Astrocyte of the hippocampus (primary cell): ENCODE measurements around the gene NPIPB8.
"Not testable (repeated sequence)": the region's sequence is repeated elsewhere in the genome, so short reads cannot be mapped to it uniquely, and the experiment has no call there.

Experiments
- DNase-seq: peaks from one replicate; pipeline ENCODE4 v3.0.0; 2011; ENCODE audit warnings: low read depth, low spot score

The NPIPB8 gene

GRCh38 chr16:28606291-28607115 lies 31.4 kb upstream of the NPIPB8 start:
- no peak for DNase-seq

GRCh38 chr16:28607116-28607623 lies 30.7 kb upstream of the NPIPB8 start:
- no peak for DNase-seq

- not testable (repeated sequence) for DNase-seq
Measured at GRCh38 chr16:28607681-28608495, 30.0 kb upstream of the NPIPB8 start.

- not testable (repeated sequence) for DNase-seq
Measured at GRCh38 chr16:28608496-28608808, 29.4 kb upstream of the NPIPB8 start.

GRCh38 chr16:28608867-28609596 lies 28.8 kb upstream of the NPIPB8 start:
- DNase-seq = peak; percentile 20

- peak; percentile 41 for DNase-seq
Measured at GRCh38 chr16:28609631-28610594, 28.0 kb upstream of the NPIPB8 start, which contains the start of gene SULT1A1. TSS of gene SULT1A1 (minus strand) at chr16:28610044. CDS start at chr16:28608855, 1,189 bp downstream.

GRCh38 chr16:28610595-28611191 lies 27.2 kb upstream of the NPIPB8 start:
- DNase-seq = no peak

GRCh38 chr16:28612359-28613280 lies 25.2 kb upstream of the NPIPB8 start:
- DNase-seq = not testable (repeated sequence)

GRCh38 chr16:28613912-28614311 lies 24.0 kb upstream of the NPIPB8 start:
- DNase-seq = not testable (repeated sequence)

GRCh38 chr16:28614561-28614960 lies 23.3 kb upstream of the NPIPB8 start:
- not testable (repeated sequence) for DNase-seq

GRCh38 chr16:28615486-28616223 lies 22.2 kb upstream of the NPIPB8 start:
- DNase-seq = peak; percentile 49

GRCh38 chr16:28616224-28616577 lies 21.7 kb upstream of the NPIPB8 start:
- DNase-seq = not testable (repeated sequence)

- DNase-seq = no peak
Measured at GRCh38 chr16:28616636-28617035, 21.2 kb upstream of the NPIPB8 start.

- no peak for DNase-seq
Measured at GRCh38 chr16:28617874-28618273, 20.0 kb upstream of the NPIPB8 start.

- DNase-seq = not testable (repeated sequence)
Measured at GRCh38 chr16:28620316-28620715, 17.5 kb upstream of the NPIPB8 start.

- no peak for DNase-seq
Measured at GRCh38 chr16:28621481-28622155, 16.2 kb upstream of the NPIPB8 start.

GRCh38 chr16:28622532-28623171 lies 15.2 kb upstream of the NPIPB8 start:
- not testable (repeated sequence) for DNase-seq
